GM12878 (cell line): Measurements from ENCODE around the gene TBCD. TPM values are rescaled to one million over a fixed set of nuclear protein-coding genes. Genes with fewer than 3 reads are reported as not detected.

Experiments
- ATAC-seq: fragments of 200-7000 bp; cut with Tn5 transposase; 3 replicates; pipeline ENCODE4 v1.9.1; 2020; ENCODE audit warnings: mild to moderate bottlenecking, moderate library complexity
- BruUV-seq: library from RNA; stranded (reverse); fragments of 400-500 nt; replicated peaks from 2 replicates; lab custom pipeline; 2021; lab: Mats Ljungman, UMichigan
- CTCF ChIA-PET: fragments of 300-600 bp; sonication (Branson Sonifier 250); formaldehyde crosslinking; extraction: SDS; loops from one replicate; lab custom pipeline; 2021; ENCODE audit warnings: inconsistent platforms; lab: Yijun Ruan, JAX
- POLR2A ChIA-PET: fragments of 350-600 bp; formaldehyde crosslinking; extraction: SDS; loops from one replicate; lab custom pipeline; 2021; ENCODE audit warnings: inconsistent platforms; lab: Charles Lee
- RAD21 ChIA-PET: fragments of 300-600 bp; sonication (Branson Sonifier 250); formaldehyde crosslinking; loops from one replicate; lab custom pipeline; 2023; ENCODE audit warnings: antibody characterized with exemption; ENCODE audit not compliant: unreplicated experiment; lab: Charles Lee
- SMC1A ChIA-PET: fragments of 300-600 bp; sonication (Branson Sonifier 250); formaldehyde crosslinking; loops from one replicate; lab custom pipeline; 2023; ENCODE audit not compliant: unreplicated experiment, uncharacterized antibody; lab: Charles Lee
- DNase-seq: peaks from one replicate; pipeline ENCODE4 v3.0.0-alpha.2; 2011; ENCODE audit warnings: low read depth, low spot score
- FAIRE-seq: peaks from 3 replicates; lab custom pipeline; 2011; peaks lifted over from hg19 to GRCh38; lab: Jason Lieb, UNC
- H2AFZ ChIP-seq: 2 replicates; pipeline ENCODE4 v1.6.0; 2011; ENCODE audit warnings: low read depth, low read length, control low read depth; ENCODE audit not compliant: control insufficient read depth
- H3K27ac ChIP-seq: 2 replicates; pipeline ENCODE4 v1.5.1; 2011; ENCODE audit warnings: control low read depth; ENCODE audit not compliant: control insufficient read depth, insufficient read depth
- H3K27me3 ChIP-seq, 2 experiments: replicated peaks in 1 of 2; 2 replicates each; pipeline versions ENCODE4 v1.6.0 to v1.6.1; 2011; ENCODE audit warnings: low read length in 1 of 2; ENCODE audit not compliant: control insufficient read depth in 2 of 2, insufficient read depth in 2 of 2
- H3K36me3 ChIP-seq, 2 experiments: 2 replicates each; pipeline ENCODE4 v1.5.1; 2011; ENCODE audit warnings: low read length in 1 of 2; ENCODE audit not compliant: control insufficient read depth in 2 of 2, insufficient read depth in 2 of 2
- H3K4me1 ChIP-seq: 2 replicates; pipeline ENCODE4 v1.6.1; 2011; ENCODE audit warnings: mild to moderate bottlenecking, low read length, moderate library complexity, mixed read lengths; ENCODE audit not compliant: control insufficient read depth, insufficient read depth
- H3K4me2 ChIP-seq: 2 replicates; pipeline ENCODE4 v1.6.0; 2011; ENCODE audit warnings: control low read depth; ENCODE audit not compliant: control insufficient read depth, insufficient read depth
- H3K4me3 ChIP-seq: fragments of 200-600 bp; sonication (generic); 2 replicates; pipeline ENCODE4 v1.5.1; 2016
- H3K79me2 ChIP-seq: 2 replicates; pipeline ENCODE4 v1.6.0; 2011; ENCODE audit warnings: low read length; ENCODE audit not compliant: control insufficient read depth, insufficient read depth
- H3K9ac ChIP-seq: 2 replicates; pipeline ENCODE4 v1.8.0; 2011; ENCODE audit warnings: low read length, control low read depth, mixed read lengths; ENCODE audit not compliant: control insufficient read depth, insufficient read depth
- H3K9me3 ChIP-seq: replicated peaks from 3 replicates; pipeline ENCODE4 v1.5.1; 2011; ENCODE audit warnings: mild to moderate bottlenecking, low read length; ENCODE audit not compliant: control insufficient read depth, insufficient read depth
- H4K20me1 ChIP-seq: 2 replicates; pipeline ENCODE4 v1.6.0; 2011; ENCODE audit not compliant: control insufficient read depth, insufficient read depth
- BACH1 ChIP-seq: fragments of 450-650 bp; IDR thresholded peaks from 2 replicates; pipeline ENCODE4 v1.6.1; 2017; ENCODE audit warnings: mild to moderate bottlenecking, borderline replicate concordance
- DPF2 ChIP-seq: fragments of 450-650 bp; IDR thresholded peaks from 2 replicates; pipeline ENCODE4 v1.6.1; 2017; ENCODE audit warnings: mild to moderate bottlenecking
- GABPA ChIP-seq: IDR thresholded peaks from 2 replicates; pipeline ENCODE4 v1.6.1; 2014; ENCODE audit warnings: antibody characterized with exemption, low read depth, mild to moderate bottlenecking, inconsistent platforms
- IRF5 ChIP-seq: fragments of 450-650 bp; IDR thresholded peaks from 2 replicates; pipeline ENCODE4 v1.6.1; 2017; ENCODE audit warnings: borderline replicate concordance
- MLLT1 ChIP-seq: fragments of 450-650 bp; IDR thresholded peaks from 2 replicates; pipeline ENCODE4 v1.6.1; 2016; ENCODE audit warnings: mild to moderate bottlenecking
- TBL1XR1 ChIP-seq: IDR thresholded peaks from 2 replicates; pipeline ENCODE4 v1.6.1; 2012; ENCODE audit warnings: low read depth, low read length, improper control_type of control experiment
- TCF12 ChIP-seq: IDR thresholded peaks from 2 replicates; pipeline ENCODE4 v1.6.1; 2011; ENCODE audit warnings: low read depth, mild to moderate bottlenecking, low read length
- ZNF274 ChIP-seq: IDR thresholded peaks from one replicate; pipeline ENCODE4 v1.8.0; 2011; ENCODE audit not compliant: insufficient read length, insufficient read depth
- ZNF384 ChIP-seq: IDR thresholded peaks from 2 replicates; pipeline ENCODE4 v1.6.1; 2012; ENCODE audit warnings: low read depth, mild to moderate bottlenecking, low read length, improper control_type of control experiment, borderline replicate concordance
- WGBS: methylation state at CpG from one replicate; pipeline ENCODE4 v1.1.6; 2016; ENCODE audit warnings: low lambda C conversion rate; ENCODE audit not compliant: insufficient replicate concordance, insufficient coverage; ENCODE audit errors: missing lambda C conversion rate; 5-methylcytosine and 5-hydroxymethylcytosine counted together
- in situ Hi-C: fragments of 300-500 bp; cut with MboI; formaldehyde crosslinking; loops from 9 replicates; pipeline ENCODE4 v1.14.3; 2018; ENCODE audit warnings: mixed read lengths
- intact Hi-C: fragments of 100-400 bp; cut with micrococcal nuclease; formaldehyde crosslinking; loops from one replicate; pipeline ENCODE4 v1.14.2; 2022; ENCODE audit not compliant: unreplicated experiment
- polyA plus RNA-seq, 11 experiments: library from polyadenylated mRNA; depleted of rRNA in 4 of 11; unstranded in 6 of 11; stranded (reverse) in 5 of 11; fragments of >200 nt; fragmentation: Nextera tagmentation in 4 of 11; fragmentation: Illumina TruSeq in 1 of 11; extraction: Ambion mirVana in 4 of 11; extraction: Trizol in 1 of 11; gene quantifications; 1 replicate in 1 of 11; 2 replicates in 10 of 11; pipeline versions ENCODE4 v1.2.1 to v1.2.3, GENCODE V29; 2011 to 2016; ENCODE audit warnings: inconsistent platforms in 2 of 11, missing spikeins in 2 of 11, low read depth in 1 of 11
- total RNA-seq, 4 experiments: library from RNA; depleted of rRNA in 3 of 4; stranded (reverse); fragments of >200 nt in 3 of 4; fragmentation: Illumina TruSeq in 1 of 4; extraction: Trizol in 1 of 4; gene quantifications; 2 replicates each; pipeline versions ENCODE4 v1.2.1 to v1.2.3, GENCODE V29; 2013 to 2021

Gene TBCD
- total and polyA plus RNA-seq, 10 of the 15 experiments (the other 5 are each of a cell fraction or from before 2014, with no cell fraction given) = 10.3 to 114 (median 52.4) TPM

GRCh38 chr17:82927661-82928601 is 176.1 kb downstream of the TBCD start:
- SMC1A ChIA-PET = no interaction called here
- no peak overlapping the region for H3K4me3 ChIP-seq
- no peak overlapping the region for H3K27ac ChIP-seq
- H3K36me3 ChIP-seq = peaks cover 2 to 47% of the 10 kb centered on the region in 2 experiments; a peak in 3 of 4 replicates
- 93% methylated on average over 34 of the region's 34 CpGs for WGBS
- no peak for DNase-seq
- ATAC-seq = no peak
- BruUV-seq = no TSS peak
- TF ChIP-seq BACH1 = no peak
- no peak for TF ChIP-seq TCF12
- TF ChIP-seq ZNF274 = no peak
- TF ChIP-seq ZNF384 = no peak
- no peak for TF ChIP-seq IRF5
- no peak for TF ChIP-seq GABPA
- TF ChIP-seq DPF2 = no peak
- no peak for TF ChIP-seq MLLT1
- TF ChIP-seq TBL1XR1 = no peak
- TF ChIP-seq, all 136 proteins: peak for 0
- H3K79me2 ChIP-seq = no peaks in the 10 kb centered on the region
- H4K20me1 ChIP-seq = no peaks in the 10 kb centered on the region
- no peak overlapping the region for H2AFZ ChIP-seq
- intact Hi-C loops = no loop called here
- no peak overlapping the region for H3K9ac ChIP-seq
- in situ Hi-C loops = loop anchor here (5.0 kb wide), 1 partner anchor 146 kb away; no protein-coding TSS in a partner anchor
- ChIA-PET CTCF (no interaction called here), POLR2A (no interaction called here), RAD21 (no interaction called here)
- no peaks in the 10 kb centered on the region for H3K9me3 ChIP-seq
- no peaks in the 10 kb centered on the region for H3K27me3 ChIP-seq
- no peaks in the 10 kb centered on the region for H3K4me1 ChIP-seq
- FAIRE-seq = no peak
- H3K4me2 ChIP-seq = no peak overlapping the region
